Tibial nerve (tissue), 3 donors: ENCODE data around the gene CTNND1.

Experiments used
- POLR2A ChIP-seq, 2 donors: fragments of 450-650 bp; IDR thresholded peaks; one replicate each; pipeline ENCODE4 v1.6.1; 2017; ENCODE audit warnings: antibody characterized with exemption in 2 of 2, mild to moderate bottlenecking in 2 of 2, moderate library complexity in 2 of 2
- TF ChIP-seq, protein P1 (sequence below), 5 experiments: fragments of 200-600 bp in 3 of 5; fragments of 450-650 bp in 2 of 5; sonication (generic) in 3 of 5; IDR thresholded peaks; one replicate each; pipeline ENCODE4 v1.5.1; 2016 to 2019; ENCODE audit warnings: antibody characterized with exemption in 5 of 5, mild to moderate bottlenecking in 3 of 5, moderate library complexity in 2 of 5

DNA sequence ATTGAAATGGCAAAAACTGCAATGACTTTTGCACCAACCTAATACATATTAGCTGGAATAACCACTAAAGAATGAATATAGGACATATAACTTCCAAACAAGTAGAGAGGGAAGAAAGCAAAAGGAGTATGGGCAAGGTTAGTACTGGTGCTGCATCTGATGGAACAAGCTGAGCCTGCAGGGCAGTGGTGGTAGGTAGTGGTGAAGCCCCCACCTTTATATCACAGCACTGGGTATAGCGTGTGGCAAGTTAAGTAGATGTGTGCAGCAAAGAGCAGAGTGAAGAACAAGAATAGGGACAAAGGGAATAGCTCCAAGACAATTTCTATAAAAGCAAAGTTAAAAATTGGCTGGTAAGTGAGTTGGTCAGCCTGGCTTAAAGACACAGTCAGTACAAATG lies 62.3 kb downstream of the CTNND1 start:
- TF ChIP-seq, protein P1, sequence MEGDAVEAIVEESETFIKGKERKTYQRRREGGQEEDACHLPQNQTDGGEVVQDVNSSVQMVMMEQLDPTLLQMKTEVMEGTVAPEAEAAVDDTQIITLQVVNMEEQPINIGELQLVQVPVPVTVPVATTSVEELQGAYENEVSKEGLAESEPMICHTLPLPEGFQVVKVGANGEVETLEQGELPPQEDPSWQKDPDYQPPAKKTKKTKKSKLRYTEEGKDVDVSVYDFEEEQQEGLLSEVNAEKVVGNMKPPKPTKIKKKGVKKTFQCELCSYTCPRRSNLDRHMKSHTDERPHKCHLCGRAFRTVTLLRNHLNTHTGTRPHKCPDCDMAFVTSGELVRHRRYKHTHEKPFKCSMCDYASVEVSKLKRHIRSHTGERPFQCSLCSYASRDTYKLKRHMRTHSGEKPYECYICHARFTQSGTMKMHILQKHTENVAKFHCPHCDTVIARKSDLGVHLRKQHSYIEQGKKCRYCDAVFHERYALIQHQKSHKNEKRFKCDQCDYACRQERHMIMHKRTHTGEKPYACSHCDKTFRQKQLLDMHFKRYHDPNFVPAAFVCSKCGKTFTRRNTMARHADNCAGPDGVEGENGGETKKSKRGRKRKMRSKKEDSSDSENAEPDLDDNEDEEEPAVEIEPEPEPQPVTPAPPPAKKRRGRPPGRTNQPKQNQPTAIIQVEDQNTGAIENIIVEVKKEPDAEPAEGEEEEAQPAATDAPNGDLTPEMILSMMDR (IDR thresholded peaks at IDR 0.05) = no peak
- no peak for TF ChIP-seq POLR2A (IDR thresholded peaks at IDR 0.05)
